ENCODE data around the gene PPP1R2C. TPM values are rescaled to one million over a fixed set of nuclear protein-coding genes. Genes with fewer than 3 reads are reported as not detected.

PPP1R2C gene
- total RNA-seq, 2 experiments from 2014 or later = not detected

GRCh38 chrX:42772874-42773273 is 5.1 kb downstream of the PPP1R2C start:
- no peak for DNase-seq
- CTCF ChIA-PET = no interaction called here
- Mint-ChIP-seq H3K36me3 (no peaks in the 10 kb centered on the region), H3K9me3 (no peaks in the 10 kb centered on the region), H3K27ac (no peak overlapping the region), H3K4me3 (no peak overlapping the region), H3K4me1 (ENCODE audit: low read depth) (peaks cover 5% of the 10 kb centered on the region), H3K27me3 (no peaks in the 10 kb centered on the region)
- POLR2A ChIA-PET = no interaction called here
- intact Hi-C loops (cut with micrococcal nuclease) = no loop called here

GRCh38 chrX:42771506-42772335 is 6.2 kb downstream of the PPP1R2C start:
- no peak overlapping the region for H3K4me3 Mint-ChIP-seq
- no peaks in the 10 kb centered on the region for H3K27me3 Mint-ChIP-seq
- no peak for DNase-seq
- H3K4me1 Mint-ChIP-seq (ENCODE audit: low read depth) = peaks cover 5% of the 10 kb centered on the region
- no peaks in the 10 kb centered on the region for H3K36me3 Mint-ChIP-seq
- H3K9me3 Mint-ChIP-seq = no peaks in the 10 kb centered on the region
- ChIA-PET POLR2A (no interaction called here), CTCF (no interaction called here)
- intact Hi-C loops (cut with micrococcal nuclease) = no loop called here
- no peak overlapping the region for H3K27ac Mint-ChIP-seq

GRCh38 chrX:42770566-42770965 is 7.4 kb downstream of the PPP1R2C start:
- H3K36me3 Mint-ChIP-seq = no peaks in the 10 kb centered on the region
- no peaks in the 10 kb centered on the region for H3K4me1 Mint-ChIP-seq (ENCODE audit: low read depth)
- ChIA-PET CTCF (no interaction called here), POLR2A (no interaction called here)
- no peak overlapping the region for H3K27ac Mint-ChIP-seq
- no peaks in the 10 kb centered on the region for H3K27me3 Mint-ChIP-seq
- intact Hi-C loops (cut with micrococcal nuclease) = no loop called here
- H3K4me3 Mint-ChIP-seq = no peak overlapping the region
- no peak for DNase-seq
- H3K9me3 Mint-ChIP-seq = no peaks in the 10 kb centered on the region

- Mint-ChIP-seq H3K4me1 (ENCODE audit: low read depth) (no peaks in the 10 kb centered on the region), H3K9me3 (no peaks in the 10 kb centered on the region), H3K4me3 (no peak overlapping the region), H3K27me3 (no peaks in the 10 kb centered on the region), H3K27ac (no peak overlapping the region), H3K36me3 (no peaks in the 10 kb centered on the region)
- POLR2A ChIA-PET = no interaction called here
- intact Hi-C loops (cut with micrococcal nuclease) = no loop called here
- CTCF ChIA-PET = no interaction called here
- no peak for DNase-seq
These were observed 18.1 kb downstream of the PPP1R2C start for GRCh38 chrX:42759881-42760280.

GRCh38 chrX:42755815-42756214 is 22.1 kb downstream of the PPP1R2C start:
- no peak overlapping the region for H3K4me3 Mint-ChIP-seq
- DNase-seq = no peak
- no peaks in the 10 kb centered on the region for H3K4me1 Mint-ChIP-seq (ENCODE audit: low read depth)
- intact Hi-C loops (cut with micrococcal nuclease) = no loop called here
- CTCF ChIA-PET = no interaction called here
- H3K36me3 Mint-ChIP-seq = no peaks in the 10 kb centered on the region
- POLR2A ChIA-PET = no interaction called here
- no peaks in the 10 kb centered on the region for H3K27me3 Mint-ChIP-seq
- no peak overlapping the region for H3K27ac Mint-ChIP-seq
- H3K9me3 Mint-ChIP-seq = no peaks in the 10 kb centered on the region

GRCh38 chrX:42754603-42755002 is 23.4 kb downstream of the PPP1R2C start:
- ChIA-PET CTCF (no interaction called here), POLR2A (no interaction called here)
- no peak overlapping the region for H3K4me3 Mint-ChIP-seq
- H3K4me1 Mint-ChIP-seq (ENCODE audit: low read depth) = no peaks in the 10 kb centered on the region
- no peak for DNase-seq
- H3K27me3 Mint-ChIP-seq = no peaks in the 10 kb centered on the region
- H3K27ac Mint-ChIP-seq = no peak overlapping the region
- intact Hi-C loops (cut with micrococcal nuclease) = no loop called here
- no peaks in the 10 kb centered on the region for H3K9me3 Mint-ChIP-seq
- no peaks in the 10 kb centered on the region for H3K36me3 Mint-ChIP-seq

- H3K36me3 Mint-ChIP-seq = no peaks in the 10 kb centered on the region
- CTCF ChIA-PET = no interaction called here
- no peak for DNase-seq
These were observed 23.8 kb downstream of the PPP1R2C start for GRCh38 chrX:42754115-42754514.

GRCh38 chrX:42752730-42753129 is 25.2 kb downstream of the PPP1R2C start:
- Mint-ChIP-seq H3K4me3 (no peak overlapping the region), H3K9me3 (no peaks in the 10 kb centered on the region), H3K27ac (no peak overlapping the region), H3K4me1 (ENCODE audit: low read depth) (no peaks in the 10 kb centered on the region), H3K36me3 (no peaks in the 10 kb centered on the region), H3K27me3 (no peaks in the 10 kb centered on the region)
- ChIA-PET POLR2A (no interaction called here), CTCF (no interaction called here)
- DNase-seq = no peak
- intact Hi-C loops (cut with micrococcal nuclease) = no loop called here

More at GRCh38 chrX:42754115-42754514, 23.8 kb downstream of the PPP1R2C start:
- no peaks in the 10 kb centered on the region for H3K4me1 Mint-ChIP-seq (ENCODE audit: low read depth)
- intact Hi-C loops (cut with micrococcal nuclease) = no loop called here
- no peaks in the 10 kb centered on the region for H3K27me3 Mint-ChIP-seq
- POLR2A ChIA-PET = no interaction called here
- no peak overlapping the region for H3K27ac Mint-ChIP-seq
- no peaks in the 10 kb centered on the region for H3K9me3 Mint-ChIP-seq
- no peak overlapping the region for H3K4me3 Mint-ChIP-seq

- Mint-ChIP-seq H3K4me3 (no peak overlapping the region), H3K27me3 (no peaks in the 10 kb centered on the region), H3K27ac (no peak overlapping the region), H3K4me1 (ENCODE audit: low read depth) (no peaks in the 10 kb centered on the region), H3K9me3 (no peaks in the 10 kb centered on the region), H3K36me3 (no peaks in the 10 kb centered on the region)
- CTCF ChIA-PET = interaction anchor here (1.2 kb wide), 1 partner anchor 36 kb away, joined by 3 read pairs; no protein-coding TSS in a partner anchor
- intact Hi-C loops (cut with micrococcal nuclease) = no loop called here
- no peak for DNase-seq
- POLR2A ChIA-PET = no interaction called here
These were observed 26.4 kb downstream of the PPP1R2C start for GRCh38 chrX:42751573-42751972.

- Mint-ChIP-seq H3K36me3 (no peaks in the 10 kb centered on the region), H3K9me3 (no peaks in the 10 kb centered on the region), H3K27me3 (no peaks in the 10 kb centered on the region), H3K4me1 (ENCODE audit: low read depth) (no peaks in the 10 kb centered on the region), H3K27ac (no peak overlapping the region), H3K4me3 (no peak overlapping the region)
- DNase-seq = no peak
- CTCF ChIA-PET = no interaction called here
- intact Hi-C loops (cut with micrococcal nuclease) = no loop called here
- POLR2A ChIA-PET = no interaction called here
These were observed 29.7 kb downstream of the PPP1R2C start for GRCh38 chrX:42748067-42748850.

GRCh38 chrX:42746606-42747005 is 31.4 kb downstream of the PPP1R2C start:
- ChIA-PET POLR2A (no interaction called here), CTCF (no interaction called here)
- Mint-ChIP-seq H3K9me3 (no peaks in the 10 kb centered on the region), H3K36me3 (no peaks in the 10 kb centered on the region), H3K4me1 (ENCODE audit: low read depth) (no peaks in the 10 kb centered on the region), H3K27ac (no peak overlapping the region), H3K27me3 (no peaks in the 10 kb centered on the region), H3K4me3 (no peak overlapping the region)
- intact Hi-C loops (cut with micrococcal nuclease) = no loop called here
- no peak for DNase-seq

GRCh38 chrX:42740456-42740855 is 37.5 kb downstream of the PPP1R2C start:
- H3K4me1 Mint-ChIP-seq (ENCODE audit: low read depth) = peaks cover 10% of the 10 kb centered on the region
- no peak for DNase-seq
- ChIA-PET CTCF (no interaction called here), POLR2A (no interaction called here)
- H3K27me3 Mint-ChIP-seq = no peaks in the 10 kb centered on the region
- no peaks in the 10 kb centered on the region for H3K9me3 Mint-ChIP-seq
- no peaks in the 10 kb centered on the region for H3K36me3 Mint-ChIP-seq
- no peak overlapping the region for H3K27ac Mint-ChIP-seq
- intact Hi-C loops (cut with micrococcal nuclease) = no loop called here
- H3K4me3 Mint-ChIP-seq = no peak overlapping the region

- no peaks in the 10 kb centered on the region for H3K27me3 Mint-ChIP-seq
- H3K9me3 Mint-ChIP-seq = no peaks in the 10 kb centered on the region
- H3K4me3 Mint-ChIP-seq = no peak overlapping the region
- H3K36me3 Mint-ChIP-seq = no peaks in the 10 kb centered on the region
- peaks cover 10% of the 10 kb centered on the region for H3K4me1 Mint-ChIP-seq (ENCODE audit: low read depth)
- peak overlapping the region; percentile 49 for H3K27ac Mint-ChIP-seq
- ChIA-PET CTCF (no interaction called here), POLR2A (no interaction called here)
- intact Hi-C loops (cut with micrococcal nuclease) = no loop called here
- DNase-seq = no peak
These were observed 38.2 kb downstream of the PPP1R2C start for GRCh38 chrX:42739741-42740140.

Measured in activated CD4-positive, alpha-beta memory T cell treated with anti-CD3 and anti-CD28 coated beads for 36 hours (primary cell).